Dermis lymphatic vessel endothelial cell (primary cell): ENCODE measurements around the gene NAA80. TPM values are rescaled to one million over a fixed set of nuclear protein-coding genes. Genes with fewer than 3 reads are reported as not detected.

Source experiments
- total RNA-seq: library from RNA; depleted of rRNA; stranded (reverse); fragments of >200 nt; gene quantifications from 2 replicates; pipeline ENCODE4 v1.2.1, GENCODE V29; 2014

Gene NAA80, protein sequence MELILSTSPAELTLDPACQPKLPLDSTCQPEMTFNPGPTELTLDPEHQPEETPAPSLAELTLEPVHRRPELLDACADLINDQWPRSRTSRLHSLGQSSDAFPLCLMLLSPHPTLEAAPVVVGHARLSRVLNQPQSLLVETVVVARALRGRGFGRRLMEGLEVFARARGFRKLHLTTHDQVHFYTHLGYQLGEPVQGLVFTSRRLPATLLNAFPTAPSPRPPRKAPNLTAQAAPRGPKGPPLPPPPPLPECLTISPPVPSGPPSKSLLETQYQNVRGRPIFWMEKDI
- 3.7 and 5.1 TPM in 2 replicates for total RNA-seq

DNA sequence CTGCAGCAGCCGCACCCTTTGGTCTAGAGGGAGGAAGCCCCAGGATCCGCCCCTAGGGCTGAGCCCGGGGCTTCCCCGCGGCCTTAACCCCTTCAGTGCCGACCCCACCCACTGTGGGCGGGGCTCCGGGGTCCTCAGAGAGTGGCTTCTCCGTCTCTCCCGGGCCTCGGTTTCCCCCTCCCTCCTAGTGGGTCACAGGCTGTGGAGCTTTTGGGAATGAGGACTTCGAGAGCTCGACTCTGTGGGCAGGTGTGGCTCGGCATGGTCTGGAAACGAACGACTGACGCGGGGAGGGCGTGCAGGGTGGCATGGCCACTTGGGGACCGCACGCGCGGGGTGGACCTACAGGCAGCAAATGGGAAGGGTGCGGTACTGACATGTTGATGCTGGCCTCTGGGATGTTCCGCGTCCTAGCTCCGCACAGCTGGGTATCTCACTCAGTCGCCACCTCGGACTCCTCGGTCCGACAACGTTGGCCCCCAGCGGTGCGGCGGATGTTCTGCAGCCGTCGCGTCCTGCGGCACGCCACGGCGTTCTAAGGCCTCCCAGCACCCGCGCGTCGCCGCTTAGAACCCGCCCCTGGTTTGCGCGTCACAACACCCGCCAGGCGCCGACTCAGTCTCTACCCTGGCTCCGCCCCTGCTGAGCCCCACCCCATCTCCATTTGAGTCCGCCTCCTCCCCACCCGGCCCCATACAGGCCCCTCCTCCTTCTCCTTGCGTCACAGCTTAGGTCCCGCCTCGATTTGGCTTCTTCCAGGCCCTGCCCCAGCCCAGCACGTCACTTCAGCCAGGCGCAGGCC, at the start of gene NAA80, which contains the start of gene HYAL3:
Gene NAA80 (minus strand): TSS at position 570 of the 802 bp plus-strand sequence. CDS start 1,942 bp downstream, outside the sequence.
Gene HYAL3 (minus strand): TSS at position 570 of the 802 bp plus-strand sequence. CDS start 3,803 bp downstream, outside the sequence.

DNA sequence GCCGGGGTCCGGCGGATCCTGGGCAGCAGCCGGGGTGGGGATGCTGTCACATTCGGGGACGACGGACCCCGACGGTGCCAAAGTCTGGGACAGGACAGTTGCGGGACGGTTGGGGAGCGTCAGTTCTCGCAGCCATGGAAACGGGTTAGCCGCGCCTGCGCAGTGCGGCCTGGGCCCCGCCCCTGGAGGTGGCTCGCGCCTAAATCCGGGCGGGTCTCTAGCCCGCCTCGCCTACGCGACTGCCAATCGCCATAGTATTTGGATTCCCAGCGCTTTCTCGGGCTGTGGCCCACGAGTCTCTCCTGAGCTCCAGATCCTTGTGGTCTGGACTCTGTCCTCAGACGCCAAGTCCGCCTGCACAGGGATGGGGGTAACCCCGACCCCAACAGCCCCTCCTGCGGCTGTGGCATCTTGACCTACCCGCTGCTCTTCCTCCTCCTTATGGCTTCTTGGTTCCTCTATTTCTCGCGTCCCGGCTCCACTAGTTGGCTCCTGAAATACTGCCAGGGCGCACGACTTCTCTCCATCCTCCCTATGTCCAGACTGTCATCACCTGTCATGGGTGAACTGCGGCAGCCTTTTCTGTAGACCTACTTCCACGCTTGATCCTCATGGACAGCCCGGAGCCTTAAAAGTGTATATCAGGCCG, 46.5 kb upstream of the NAA80 start, which contains the start of gene ZMYND10:
Gene ZMYND10 (minus strand): TSS at position 147 of the 649 bp plus-strand sequence. CDS start 153 bp downstream, outside the sequence.

DNA sequence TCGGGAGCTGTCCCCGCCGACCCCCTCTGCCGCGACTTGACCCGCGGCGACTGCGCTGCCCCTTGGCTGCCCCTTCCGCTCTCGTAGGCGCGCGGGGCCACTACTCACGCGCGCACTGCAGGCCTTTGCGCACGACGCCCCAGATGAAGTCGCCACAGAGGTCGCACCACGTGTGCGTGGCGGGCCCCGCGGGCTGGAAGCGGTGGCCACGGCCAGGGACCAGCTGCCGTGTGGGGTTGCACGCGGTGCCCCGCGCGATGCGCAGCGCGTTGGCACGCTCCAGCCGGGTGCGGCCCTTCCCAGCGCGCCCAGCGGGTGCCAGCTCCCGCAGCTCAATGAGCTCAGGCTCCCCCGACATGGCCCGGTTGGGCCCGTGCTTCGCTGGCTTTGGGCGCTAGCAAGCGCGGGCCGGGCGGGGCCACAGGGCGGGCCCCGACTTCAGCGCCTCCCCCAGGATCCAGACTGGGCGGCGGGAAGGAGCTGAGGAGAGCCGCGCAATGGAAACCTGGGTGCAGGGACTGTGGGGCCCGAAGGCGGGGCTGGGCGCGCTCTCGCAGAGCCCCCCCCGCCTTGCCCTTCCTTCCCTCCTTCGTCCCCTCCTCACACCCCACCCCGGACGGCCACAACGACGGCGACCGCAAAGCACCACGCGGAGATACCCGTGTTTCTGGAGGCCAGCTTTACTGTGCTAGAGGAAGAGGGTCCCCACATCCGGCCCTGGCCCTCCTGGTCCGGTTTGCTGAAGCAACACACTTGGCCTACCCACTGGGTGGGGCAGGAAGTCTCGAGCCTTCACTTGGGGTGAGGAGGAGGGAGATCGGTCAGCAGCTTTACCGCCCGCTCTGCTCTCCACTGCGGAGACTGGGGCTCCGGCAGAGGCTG, 41.5 kb upstream of the NAA80 start, which contains the start of gene RASSF1:
Gene RASSF1 (minus strand): TSS at position 389 of the 882 bp plus-strand sequence. CDS start 31 bp downstream, at position 358.

DNA sequence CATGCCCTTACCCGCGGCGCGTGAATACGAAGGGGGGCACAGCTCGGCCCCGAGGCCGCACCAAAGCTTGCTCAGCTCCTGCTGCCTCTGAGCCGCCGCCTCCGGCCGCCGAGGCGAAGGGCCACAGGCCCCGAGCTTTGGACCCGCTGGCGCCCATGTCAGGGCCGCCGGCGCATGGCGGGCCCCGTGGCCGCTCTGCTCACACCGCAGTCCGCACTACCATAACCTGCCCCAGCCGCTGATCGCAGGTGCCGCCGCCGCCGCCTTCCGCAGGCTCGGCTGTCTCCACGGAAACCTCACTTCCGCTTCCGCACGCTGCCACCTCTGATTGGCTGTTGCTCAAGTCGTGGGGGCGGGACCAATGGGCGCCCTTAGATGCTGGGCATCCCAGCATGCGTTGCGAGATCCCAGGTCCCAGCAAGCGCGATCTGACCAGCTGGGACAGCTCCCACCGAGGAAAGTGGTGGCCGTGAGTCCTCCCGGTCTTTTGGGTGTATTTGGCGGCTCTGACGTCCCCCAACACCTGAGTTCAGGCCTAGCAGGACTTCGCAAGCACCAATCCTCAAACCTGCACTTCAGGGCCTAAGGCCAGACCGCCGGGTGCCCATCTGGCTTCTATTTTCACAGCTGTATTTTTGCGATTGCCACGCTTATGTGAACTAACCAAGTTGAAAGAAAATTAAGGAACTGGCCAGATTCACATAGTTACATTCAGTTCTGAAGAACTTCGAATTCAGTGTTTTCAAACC, 28.9 kb upstream of the NAA80 start, which contains the start of gene TUSC2:
Gene TUSC2 (minus strand): TSS at position 281 of the 749 bp plus-strand sequence. CDS start 124 bp downstream, at position 157.

DNA sequence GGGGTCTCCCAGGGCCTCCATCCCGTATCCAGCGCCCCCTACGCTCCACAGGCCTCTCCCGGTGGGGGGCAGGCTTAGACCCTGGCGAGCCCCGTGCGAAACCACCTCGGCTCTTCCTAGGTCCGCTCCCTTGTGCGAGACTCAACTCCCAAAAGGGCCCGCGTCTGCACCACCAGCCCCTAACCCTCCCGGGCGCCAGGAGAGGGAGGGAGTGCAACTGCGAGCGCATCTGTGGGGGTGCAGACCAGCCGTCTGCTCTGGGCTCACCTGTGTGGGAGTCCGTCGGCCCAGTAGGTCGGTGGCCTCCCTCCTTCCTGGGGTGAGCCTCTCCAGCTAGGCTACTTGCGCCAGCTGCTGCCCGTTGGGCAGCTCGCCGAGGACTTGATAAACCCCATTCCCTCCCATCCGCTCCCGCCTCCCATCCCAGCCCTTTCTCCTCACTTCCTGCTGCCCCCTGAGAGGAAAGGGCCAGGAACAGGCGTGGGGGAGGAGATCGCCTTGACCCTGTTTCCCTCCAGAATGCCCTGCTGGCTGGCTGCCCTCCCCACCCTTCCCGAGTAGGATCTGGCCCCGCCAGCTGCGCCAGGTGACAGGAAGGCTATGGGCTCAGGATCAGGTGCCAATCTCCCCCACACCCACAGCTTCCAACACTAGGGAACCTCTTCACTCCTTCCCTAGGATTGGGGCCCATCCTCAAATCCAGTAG, 23.3 kb upstream of the NAA80 start, which contains the start of gene HYAL2:
Gene HYAL2 (minus strand): TSS at position 360 of the 706 bp plus-strand sequence. CDS start 2,256 bp downstream, outside the sequence.

DNA sequence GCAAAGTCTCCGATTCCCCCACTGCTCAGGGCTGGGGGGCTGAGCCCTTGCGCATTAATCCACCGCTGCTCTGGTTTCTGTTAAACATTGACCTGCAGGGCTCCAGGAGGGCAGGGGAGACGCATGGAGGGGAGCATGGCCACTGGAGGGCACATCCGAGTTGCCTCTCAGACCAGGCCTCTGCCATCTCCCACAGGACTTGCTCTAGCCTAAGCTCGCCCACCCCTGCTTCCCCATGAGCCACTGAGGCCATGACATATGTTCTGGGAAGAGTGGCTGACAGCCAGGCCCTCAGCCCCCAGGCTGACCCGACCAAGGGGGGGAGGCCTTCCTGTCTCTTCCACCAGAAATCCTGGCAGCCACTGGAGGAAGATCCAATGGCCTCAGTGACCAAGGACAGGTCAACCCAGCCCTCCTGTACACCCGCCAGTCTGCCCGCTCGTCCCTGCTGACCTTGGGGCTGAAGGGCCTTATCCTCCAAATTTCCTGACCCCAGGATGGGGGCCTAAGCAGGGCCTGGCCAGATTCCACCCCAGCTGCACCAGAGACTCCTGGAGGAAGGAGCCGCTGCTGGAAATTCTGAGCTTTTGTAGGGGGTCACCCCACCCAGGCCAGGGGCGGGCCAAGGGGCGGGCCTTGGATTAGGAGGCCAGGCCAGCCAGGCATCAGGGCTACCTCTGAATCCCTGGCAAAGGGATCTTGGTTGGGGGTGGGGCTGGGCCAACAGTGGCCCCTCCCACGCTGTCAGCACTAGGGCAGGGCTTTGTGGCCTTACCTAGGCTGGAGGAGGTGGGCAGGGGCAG, 4.0 kb upstream of the NAA80 start, which contains the start of gene HYAL1:
Gene HYAL1 (minus strand): TSS at position 562 of the 803 bp plus-strand sequence. CDS start 618 bp downstream, outside the sequence.

DNA sequence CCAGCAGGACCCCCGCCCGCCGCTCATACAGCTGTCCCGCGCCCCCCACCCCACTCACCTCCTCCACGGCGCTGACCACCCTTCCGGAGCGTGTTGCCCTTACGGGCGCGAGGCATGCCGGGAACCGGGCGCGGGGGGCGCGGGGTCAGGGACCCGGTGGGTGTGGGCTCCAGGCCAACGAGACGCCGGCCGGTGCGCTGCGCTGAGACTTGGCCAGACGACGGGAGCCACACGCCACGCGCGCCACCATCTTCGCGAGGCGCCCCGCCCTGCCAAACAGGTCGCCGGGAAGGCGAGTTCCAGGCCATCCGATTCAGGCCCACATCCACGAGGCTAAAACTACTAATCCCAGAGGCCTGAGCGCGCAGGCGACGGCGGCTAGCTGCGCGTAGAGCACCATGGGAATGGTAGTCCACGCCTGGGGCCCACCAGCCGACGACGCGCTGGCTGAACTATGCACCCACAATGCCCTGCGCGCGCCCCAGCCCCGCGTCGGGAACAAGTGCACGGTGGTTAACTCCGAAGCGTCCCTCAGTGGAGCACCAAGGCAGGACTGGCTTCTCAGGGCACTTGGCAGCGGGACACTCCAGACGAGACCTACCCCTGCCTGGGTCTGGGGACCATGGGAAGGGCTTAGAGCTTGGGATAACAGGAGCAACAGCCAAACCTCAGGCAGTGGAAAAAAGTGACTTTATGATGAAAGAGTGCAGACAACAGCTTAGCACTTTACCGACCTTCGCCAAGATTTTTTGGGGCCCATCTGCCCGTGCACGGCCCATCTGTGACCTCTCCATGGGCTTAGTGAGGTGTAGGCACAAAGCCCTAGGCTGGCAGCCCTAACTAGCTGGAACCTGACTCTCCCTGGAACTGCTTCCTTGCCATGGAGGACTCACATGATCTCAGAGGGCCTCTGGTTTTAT, 6.8 kb downstream of the NAA80 start, which contains the start of gene IFRD2:
Gene IFRD2 (minus strand): TSS at position 271 of the 920 bp plus-strand sequence. CDS start 155 bp downstream, at position 116.

DNA sequence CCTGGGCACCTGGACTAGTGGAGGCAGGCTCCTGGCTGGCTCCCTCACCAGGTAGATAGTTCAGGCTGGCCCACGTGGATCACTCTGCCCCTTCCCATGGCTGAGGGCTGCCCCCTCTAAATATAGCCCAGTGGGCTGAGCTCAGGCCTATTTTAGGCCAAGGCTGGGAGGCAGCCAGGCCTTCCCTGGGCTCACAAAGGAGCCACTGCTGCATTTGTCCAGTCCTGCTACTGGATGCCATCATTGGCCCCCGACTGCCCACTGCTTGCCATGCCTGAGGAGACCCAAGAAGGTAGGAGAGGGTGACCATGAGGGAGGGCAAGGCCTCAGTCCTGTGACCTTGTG, 20.4 kb downstream of the NAA80 start, which contains the start of gene LSMEM2:
Gene LSMEM2 (plus strand): TSS at position 208 of the 345 bp plus-strand sequence. CDS start 27 bp downstream, at position 235.

DNA sequence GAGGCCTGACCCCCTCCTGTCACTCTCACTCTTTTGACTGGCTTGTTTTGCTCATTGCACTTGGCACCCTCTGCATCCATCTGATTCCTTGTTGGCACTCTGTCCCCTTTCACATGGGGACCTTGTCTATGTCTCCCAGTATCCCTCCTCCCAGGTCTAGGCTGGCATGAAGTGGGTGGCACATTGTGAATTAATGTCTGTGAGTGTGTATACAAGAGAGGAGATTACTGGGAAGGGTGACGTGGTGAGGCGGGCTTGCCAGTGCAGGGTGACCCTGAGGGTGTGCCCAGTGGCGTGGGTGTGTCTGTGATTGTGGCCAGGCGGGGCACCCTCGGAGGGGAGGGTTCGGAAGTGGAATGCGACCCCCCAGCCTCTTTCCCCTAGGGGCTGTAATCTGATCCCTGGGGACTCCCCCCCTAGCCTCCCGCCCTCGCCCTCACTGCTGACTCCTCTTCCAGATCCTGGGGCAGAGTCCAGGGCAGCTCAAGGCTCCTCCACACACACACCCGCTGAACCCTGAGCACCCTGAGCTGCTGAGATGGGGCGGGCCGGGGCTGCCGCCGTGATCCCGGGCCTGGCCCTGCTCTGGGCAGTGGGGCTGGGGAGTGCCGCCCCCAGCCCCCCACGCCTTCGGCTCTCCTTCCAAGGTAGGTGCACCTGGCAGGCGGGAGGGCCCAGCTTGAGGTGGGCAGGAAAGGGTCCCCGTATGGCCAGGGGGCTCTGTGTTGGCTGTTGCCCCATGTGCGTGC, 30.3 kb downstream of the NAA80 start, which contains the start of gene SEMA3B:
Gene SEMA3B (plus strand): TSS at position 445 of the 749 bp plus-strand sequence. CDS start 94 bp downstream, at position 539.

Other genes starting within 250 kb of the NAA80 start
- gene RBM5, start 210.5 kb downstream of the NAA80 start, total RNA-seq = 127 and 181 TPM in 2 replicates
- gene SEMA3F, start 144.1 kb downstream of the NAA80 start, total RNA-seq = 13.5 and 14.2 TPM in 2 replicates
- gene GNAT1, start 107.8 kb downstream of the NAA80 start, total RNA-seq = not detected in 2 replicates
- under 0.01 and 0.17 TPM in 2 replicates for gene SLC38A3, start 94.1 kb downstream of the NAA80 start, total RNA-seq
- 332 and 397 TPM in 2 replicates for gene GNAI2, start 63.2 kb downstream of the NAA80 start, total RNA-seq
- 0.54 and 0.86 TPM in 2 replicates for gene SEMA3B, start 30.3 kb downstream of the NAA80 start, total RNA-seq
- gene LSMEM2, start 20.3 kb downstream of the NAA80 start, total RNA-seq = not detected in 2 replicates
- gene IFRD2, start 7.0 kb downstream of the NAA80 start, total RNA-seq = 78.2 and 93.9 TPM in 2 replicates
- gene HYAL3, start within 50 bp of the NAA80 start, total RNA-seq = 15.0 and 19.0 TPM in 2 replicates
- gene HYAL1, start 4.2 kb upstream of the NAA80 start, total RNA-seq = 6.4 and 7.6 TPM in 2 replicates
- gene HYAL2, start 23.3 kb upstream of the NAA80 start, total RNA-seq = 413 and 447 TPM in 2 replicates
- gene TUSC2, start 28.8 kb upstream of the NAA80 start, total RNA-seq = 20.5 and 23.8 TPM in 2 replicates
- gene RASSF1, start 41.4 kb upstream of the NAA80 start, total RNA-seq = 15.3 and 24.7 TPM in 2 replicates
- gene ZMYND10, start 46.3 kb upstream of the NAA80 start, total RNA-seq = under 0.01 and 0.11 TPM in 2 replicates
- 13.2 and 14.1 TPM in 2 replicates for gene NPRL2, start 51.4 kb upstream of the NAA80 start, total RNA-seq
- gene CYB561D2, start 51.5 kb upstream of the NAA80 start, total RNA-seq = 13.6 and 17.6 TPM in 2 replicates
- 30.0 and 35.7 TPM in 2 replicates for gene TMEM115, start 60.1 kb upstream of the NAA80 start, total RNA-seq
- under 0.01 TPM in 1 of 2 replicates, not detected in the other for gene CACNA2D2, start 204.2 kb upstream of the NAA80 start, total RNA-seq